22Rv1 (cell line): ENCODE results near the gene SULT4A1.

Experiments
- ZFX ChIP-seq: fragments of 450-650 bp; IDR thresholded peaks from 2 replicates; pipeline ENCODE4 v1.6.1; 2017; ENCODE audit warnings: antibody characterized with exemption, borderline replicate concordance
- TF ChIP-seq, protein P1 (sequence below): fragments of 450-650 bp; IDR thresholded peaks from 2 replicates; pipeline ENCODE4 v1.5.1; 2017; ENCODE audit warnings: mild to moderate bottlenecking

DNA sequence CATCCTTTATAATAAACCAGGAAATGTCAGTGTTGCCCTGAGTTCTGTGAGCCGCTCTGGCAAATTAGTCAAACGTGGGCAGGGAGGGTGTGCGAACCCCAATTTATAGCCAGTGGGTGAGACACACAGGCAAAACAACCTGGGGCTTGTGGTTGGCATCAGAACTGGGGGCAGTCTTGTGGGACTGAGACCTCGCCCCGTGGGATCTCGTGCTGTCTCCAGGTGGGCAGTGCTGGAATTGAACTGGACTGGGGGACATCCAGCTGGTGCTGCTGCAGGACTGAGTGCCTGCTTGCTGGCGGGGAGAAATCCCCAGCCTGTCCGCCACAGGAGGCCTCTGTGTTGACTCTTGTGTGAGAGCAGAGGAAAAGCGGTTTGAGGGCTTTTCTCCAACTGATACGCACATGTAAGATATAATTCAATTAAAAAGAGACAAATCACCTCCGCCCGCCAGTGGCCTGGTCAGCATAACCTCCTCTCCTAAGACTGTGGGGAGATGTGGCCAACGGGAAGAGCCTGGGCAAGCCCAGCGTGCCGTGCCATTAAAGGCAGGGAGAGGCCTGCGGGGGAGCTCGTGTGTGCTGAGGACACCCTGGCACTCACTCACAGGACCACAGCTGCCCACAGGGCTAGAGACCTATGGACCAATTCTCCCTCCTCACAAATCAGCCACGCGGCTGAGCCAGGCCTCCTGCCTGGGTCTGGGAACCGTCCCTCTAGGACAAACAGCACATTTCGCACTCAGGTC, 18.4 kb downstream of the SULT4A1 start:
- TF ChIP-seq, protein P1, sequence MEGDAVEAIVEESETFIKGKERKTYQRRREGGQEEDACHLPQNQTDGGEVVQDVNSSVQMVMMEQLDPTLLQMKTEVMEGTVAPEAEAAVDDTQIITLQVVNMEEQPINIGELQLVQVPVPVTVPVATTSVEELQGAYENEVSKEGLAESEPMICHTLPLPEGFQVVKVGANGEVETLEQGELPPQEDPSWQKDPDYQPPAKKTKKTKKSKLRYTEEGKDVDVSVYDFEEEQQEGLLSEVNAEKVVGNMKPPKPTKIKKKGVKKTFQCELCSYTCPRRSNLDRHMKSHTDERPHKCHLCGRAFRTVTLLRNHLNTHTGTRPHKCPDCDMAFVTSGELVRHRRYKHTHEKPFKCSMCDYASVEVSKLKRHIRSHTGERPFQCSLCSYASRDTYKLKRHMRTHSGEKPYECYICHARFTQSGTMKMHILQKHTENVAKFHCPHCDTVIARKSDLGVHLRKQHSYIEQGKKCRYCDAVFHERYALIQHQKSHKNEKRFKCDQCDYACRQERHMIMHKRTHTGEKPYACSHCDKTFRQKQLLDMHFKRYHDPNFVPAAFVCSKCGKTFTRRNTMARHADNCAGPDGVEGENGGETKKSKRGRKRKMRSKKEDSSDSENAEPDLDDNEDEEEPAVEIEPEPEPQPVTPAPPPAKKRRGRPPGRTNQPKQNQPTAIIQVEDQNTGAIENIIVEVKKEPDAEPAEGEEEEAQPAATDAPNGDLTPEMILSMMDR: no peak
- TF ChIP-seq ZFX: no peak
